Measurements from ENCODE around the gene MEA1.
A peak's percentile ranks its signal among the peaks of the same experiment; 100 is the strongest.

GRCh38 chr6:42984001-42984923, 29.5 kb downstream of the MEA1 start, which contains the start of gene PPP2R5D:
- TF ChIP-seq POLR2A (IDR thresholded peaks at IDR 0.05): peak; percentile 72 to 80
- TF ChIP-seq CTCF (IDR thresholded peaks at IDR 0.05 in 4 of 5, conservative IDR thresholded peaks at IDR 0.05 in 1 of 5): peak in 1 of 5 experiments; percentile 8
